Tibial nerve (tissue), 4 donors: ENCODE results near the gene SMTNL1. TPM values are rescaled to one million over a fixed set of nuclear protein-coding genes. Genes with fewer than 3 reads are reported as not detected.

Experiments
- DNase-seq, 2 donors: peaks; one replicate each; pipeline ENCODE4 v3.0.0-alpha.2; 2019; ENCODE audit warnings: low spot score in 2 of 2
- H3K27ac ChIP-seq, 4 donors: fragments of 200-600 bp; sonication (generic) in 3 of 4; one replicate each; pipeline ENCODE4 v1.5.1; 2017 to 2019; ENCODE audit warnings: mild to moderate bottlenecking in 1 of 4
- H3K27me3 ChIP-seq, 2 donors: fragments of 200-600 bp; sonication (generic) in 1 of 2; one replicate each; pipeline versions ENCODE4 v1.5.1 to v1.6.0; 2017 to 2019
- H3K36me3 ChIP-seq, 3 donors: fragments of 200-600 bp; sonication (generic); one replicate each; pipeline ENCODE4 v1.5.1; 2018 to 2019
- H3K4me1 ChIP-seq, 4 donors: fragments of 200-600 bp; sonication (generic) in 3 of 4; one replicate each; pipeline ENCODE4 v1.5.1; 2017 to 2019
- H3K4me3 ChIP-seq, 4 donors: fragments of 200-600 bp; sonication (generic) in 3 of 4; one replicate each; pipeline ENCODE4 v1.5.1; 2017 to 2019; ENCODE audit warnings: mild to moderate bottlenecking in 1 of 4, moderate library complexity in 1 of 4
- H3K9me3 ChIP-seq, 4 donors: fragments of 200-600 bp; sonication (generic) in 3 of 4; one replicate each; pipeline ENCODE4 v1.5.1; 2017 to 2019
- CTCF ChIP-seq, 5 experiments: fragments of 200-600 bp in 3 of 5; fragments of 450-650 bp in 2 of 5; sonication (generic) in 3 of 5; IDR thresholded peaks; one replicate each; pipeline ENCODE4 v1.5.1; 2016 to 2019; ENCODE audit warnings: antibody characterized with exemption in 5 of 5, mild to moderate bottlenecking in 3 of 5, moderate library complexity in 2 of 5
- EP300 ChIP-seq, 2 donors: sonication (generic); formaldehyde crosslinking; IDR thresholded peaks; one replicate each; pipeline ENCODE4 v1.6.1; 2017; ENCODE audit warnings: antibody characterized with exemption in 2 of 2, mild to moderate bottlenecking in 1 of 2
- POLR2A ChIP-seq, 2 donors: fragments of 450-650 bp; IDR thresholded peaks; one replicate each; pipeline ENCODE4 v1.6.1; 2017; ENCODE audit warnings: antibody characterized with exemption in 2 of 2, mild to moderate bottlenecking in 2 of 2, moderate library complexity in 2 of 2
- WGBS, 2 donors: methylation state at CpG; one replicate each; pipeline ENCODE4 v1.1.5; 2018; 5-methylcytosine and 5-hydroxymethylcytosine counted together
- total RNA-seq, 4 donors: library from RNA; depleted of rRNA; stranded (reverse); fragments of >200 nt; gene quantifications; one replicate each; pipeline ENCODE4 v1.1.0, GENCODE V29; 2016

SMTNL1 gene
- total RNA-seq, 4 donors from 2014 or later, result not detected

DNA sequence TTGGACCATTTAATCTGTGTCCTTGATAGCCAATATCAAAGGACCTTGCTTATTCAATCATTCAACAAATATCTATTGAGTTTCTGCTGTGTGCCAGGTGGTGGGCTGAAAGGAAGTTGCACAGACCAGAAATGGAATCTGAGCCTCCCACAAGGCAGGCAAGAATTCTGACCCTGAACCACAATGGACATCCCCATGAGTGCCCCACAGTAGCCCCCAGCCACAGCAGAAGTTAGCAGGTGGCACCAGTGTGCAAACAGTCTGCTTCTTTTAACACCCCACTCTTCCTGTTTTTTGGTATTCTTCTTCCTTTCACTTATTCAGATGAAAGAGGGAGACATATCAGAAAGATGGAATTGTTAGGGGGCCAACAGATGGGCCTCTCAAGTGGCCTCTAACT lies 47.9 kb downstream of the SMTNL1 start:
- Histone ChIP-seq H3K4me1 (no peaks in the 10 kb centered on the region), H3K27ac (no peak overlapping the region), H3K9me3 (no peaks in the 10 kb centered on the region), H3K36me3 (no peaks in the 10 kb centered on the region), H3K4me3 (no peak overlapping the region), H3K27me3 (no peaks in the 10 kb centered on the region)
- no peak for DNase-seq
- TF ChIP-seq POLR2A (IDR thresholded peaks at IDR 0.05) (no peak), CTCF (IDR thresholded peaks at IDR 0.05) (no peak), EP300 (IDR thresholded peaks at IDR 0.05) (no peak)

GRCh38 chr11:57586711-57587245 lies 49.4 kb downstream of the SMTNL1 start:
- no peaks in the 10 kb centered on the region for H3K27me3 ChIP-seq

DNA sequence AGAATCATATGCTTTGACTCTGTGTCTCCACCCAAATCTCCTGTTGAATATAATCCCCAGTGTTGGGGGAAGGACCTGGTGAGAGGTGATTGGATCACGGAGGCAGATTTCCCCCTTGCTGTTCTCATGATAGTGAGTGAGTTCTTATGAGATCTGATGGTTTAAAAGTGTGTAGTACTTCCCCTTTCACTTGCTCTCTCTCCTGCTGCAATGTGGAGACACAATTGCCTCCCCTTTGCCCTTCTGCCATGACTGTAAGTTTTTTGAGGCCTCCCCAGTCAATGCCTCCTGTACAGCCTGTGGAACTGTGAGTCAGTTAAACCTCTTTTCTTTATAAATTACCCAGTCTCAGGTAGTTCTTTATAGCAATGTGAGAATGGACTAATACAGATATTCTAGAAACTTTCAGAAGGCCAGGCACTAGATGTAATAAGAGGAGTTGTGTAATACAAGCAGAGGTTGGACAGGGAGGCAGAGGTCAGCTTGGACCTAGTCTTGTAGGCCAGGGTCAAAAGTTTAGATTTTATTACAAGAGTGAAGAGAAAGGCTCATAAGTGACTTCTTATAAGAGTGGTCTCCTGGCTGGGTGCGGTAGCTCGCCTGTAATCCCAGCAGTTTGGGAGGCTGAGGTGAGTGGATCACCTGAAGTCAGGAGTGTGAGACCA lies 50.8 kb downstream of the SMTNL1 start:
- 82 to 86% methylated on average over 3 of the region's 3 CpGs for WGBS, 2 donors
- TF ChIP-seq CTCF (IDR thresholded peaks at IDR 0.05), result no peak
- no peak for TF ChIP-seq POLR2A (IDR thresholded peaks at IDR 0.05)
- no peak for TF ChIP-seq EP300 (IDR thresholded peaks at IDR 0.05)
- DNase-seq, result no peak

More at GRCh38 chr11:57586711-57587245, 49.4 kb downstream of the SMTNL1 start:
- TF ChIP-seq POLR2A (IDR thresholded peaks at IDR 0.05) (no peak), CTCF (IDR thresholded peaks at IDR 0.05) (no peak), EP300 (IDR thresholded peaks at IDR 0.05) (no peak)
- DNase-seq, result no peak
- H3K9me3 ChIP-seq, result no peaks in the 10 kb centered on the region
- no peaks in the 10 kb centered on the region for H3K4me1 ChIP-seq
- no peak overlapping the region for H3K4me3 ChIP-seq
- no peaks in the 10 kb centered on the region for H3K36me3 ChIP-seq
- H3K27ac ChIP-seq, result no peak overlapping the region
- WGBS, 2 donors, result 45 to 50% methylated on average over 2 of the region's 2 CpGs

DNA sequence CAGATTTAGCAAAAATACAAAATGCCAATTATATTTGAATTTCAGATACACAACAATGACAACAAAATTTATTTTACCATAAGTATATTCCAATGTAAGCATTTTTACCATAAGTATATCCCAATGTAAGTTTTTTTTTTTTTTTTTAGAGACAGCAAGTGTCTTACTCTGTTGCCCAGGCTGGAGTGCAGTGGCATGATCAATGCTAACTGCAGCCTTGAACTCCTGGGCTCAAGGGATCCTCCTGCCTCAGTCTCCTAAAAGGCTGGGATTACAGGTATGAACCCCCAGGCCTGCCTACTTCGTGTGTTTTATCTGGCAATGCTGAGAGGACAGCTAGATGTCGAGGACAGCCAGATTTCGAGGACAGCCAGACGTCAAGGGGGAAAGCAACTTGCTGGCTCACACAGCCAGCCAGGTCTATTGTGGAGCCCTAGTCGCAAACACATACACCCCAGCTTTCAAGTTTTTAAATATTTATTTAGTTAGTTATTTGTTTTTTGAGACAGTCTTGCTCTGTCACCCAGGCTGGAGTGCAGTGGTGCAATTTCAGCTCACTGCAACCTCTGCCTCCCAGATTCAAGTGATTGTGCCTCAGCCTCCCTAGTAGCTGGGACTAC lies 59.0 kb downstream of the SMTNL1 start:
- Histone ChIP-seq H3K27ac (peak overlapping the region; percentile 87 to 98 (median 92)), H3K4me3 (peak overlapping the region in 1 of 4 donors; percentile 3), H3K36me3 (peaks cover 0 to 16% (median 0%) of the 10 kb centered on the region in 3 donors), H3K4me1 (peaks cover 0 to 41% (median 12%) of the 10 kb centered on the region in 4 donors), H3K27me3 (no peaks in the 10 kb centered on the region), H3K9me3 (no peaks in the 10 kb centered on the region)
- no peak for DNase-seq
- 82 to 84% methylated on average over 5 of the region's 5 CpGs for WGBS, 2 donors
- no peak for TF ChIP-seq POLR2A (IDR thresholded peaks at IDR 0.05)

More for the DNA sequence above, 50.8 kb downstream of the SMTNL1 start:
- H3K4me1 ChIP-seq, result no peaks in the 10 kb centered on the region
- H3K4me3 ChIP-seq, result no peak overlapping the region
- no peaks in the 10 kb centered on the region for H3K9me3 ChIP-seq
- H3K27me3 ChIP-seq, result no peaks in the 10 kb centered on the region
- H3K27ac ChIP-seq, result no peak overlapping the region
- H3K36me3 ChIP-seq, result no peaks in the 10 kb centered on the region

DNA sequence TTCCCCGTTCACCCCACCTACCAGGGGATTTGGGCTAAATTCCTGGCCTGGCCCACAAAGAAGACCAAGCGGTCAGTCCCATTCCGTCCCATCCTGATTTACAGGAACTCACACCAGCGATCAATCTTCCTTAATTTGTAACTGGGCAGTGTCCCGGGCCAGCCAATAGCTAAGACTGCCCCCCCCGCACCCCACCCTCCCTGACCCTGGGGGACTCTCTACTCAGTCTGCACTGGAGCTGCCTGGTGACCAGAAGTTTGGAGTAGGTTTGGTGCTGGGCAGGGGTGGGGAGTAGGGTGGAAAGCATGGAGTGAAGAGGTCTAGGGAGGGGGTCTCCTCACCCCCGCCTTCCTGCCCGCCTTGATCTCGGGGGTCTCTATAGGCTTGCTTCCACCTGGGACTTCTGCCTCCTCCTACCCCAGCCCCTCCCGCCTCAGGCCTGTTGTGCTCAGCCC lies 60.1 kb downstream of the SMTNL1 start, which contains the start of gene SERPING1:
TSS of gene SERPING1 (plus strand) at position 225 of the 455 bp plus-strand sequence. CDS start 586 bp downstream, outside the sequence.
- Histone ChIP-seq H3K4me1 (peaks cover 0 to 41% (median 12%) of the 10 kb centered on the region in 4 donors), H3K4me3 (peak within 1 kb of the TSS; percentile 41 to 79 (median 62)), H3K27me3 (no peaks in the 10 kb centered on the region), H3K27ac (peak within 1 kb of the TSS; percentile 87 to 98 (median 92)), H3K36me3 (peaks cover 0 to 26% (median 0%) of the 10 kb centered on the region in 3 donors), H3K9me3 (no peaks in the 10 kb centered on the region)
- no peak for TF ChIP-seq POLR2A (IDR thresholded peaks at IDR 0.05)
- no peak for TF ChIP-seq CTCF (IDR thresholded peaks at IDR 0.05)
- peak in 1 of 2 donors; percentile 58 for TF ChIP-seq EP300 (IDR thresholded peaks at IDR 0.05)
- peak; percentile 83 to 86 for DNase-seq
- WGBS, 2 donors, result 6 to 12% methylated on average over 6 to 10 of the region's 10 CpGs
